BLaER1 (cell line): ENCODE data around the gene FOXE1.

Experiments
- H3K27ac ChIP-seq: shearing (Covaris generic); formaldehyde crosslinking; 2 replicates; pipeline ENCODE4 v1.8.1; 2022
- H3K27me3 ChIP-seq: shearing (Covaris generic); formaldehyde crosslinking; 2 replicates; pipeline ENCODE4 v1.8.1; 2022
- H3K36me3 ChIP-seq: shearing (Covaris generic); formaldehyde crosslinking; 2 replicates; pipeline ENCODE4 v1.8.1; 2022
- H3K4me1 ChIP-seq: shearing (Covaris generic); formaldehyde crosslinking; 2 replicates; pipeline ENCODE4 v1.8.1; 2022
- H3K4me2 ChIP-seq: shearing (Covaris generic); formaldehyde crosslinking; 2 replicates; pipeline ENCODE4 v1.8.1; 2022
- H3K4me3 ChIP-seq: shearing (Covaris generic); formaldehyde crosslinking; 2 replicates; pipeline ENCODE4 v1.8.1; 2022
- H3K9ac ChIP-seq: shearing (Covaris generic); formaldehyde crosslinking; 2 replicates; pipeline ENCODE4 v1.8.1; 2022
- H3K9me3 ChIP-seq: shearing (Covaris generic); formaldehyde crosslinking; 2 replicates; pipeline ENCODE4 v1.8.1; 2022
- H4K20me1 ChIP-seq: shearing (Covaris generic); formaldehyde crosslinking; 2 replicates; pipeline ENCODE4 v1.8.1; 2022
- Cebpa-rat ChIP-seq: shearing (Covaris generic); IDR thresholded peaks from 2 replicates; pipeline ENCODE4 v1.8.1; 2022

Gene FOXE1

GRCh38 chr9:97847474-97848214 lies 5.4 kb upstream of the FOXE1 start:
- no peak overlapping the region for H3K4me3 ChIP-seq
- H4K20me1 ChIP-seq = no peaks in the 10 kb centered on the region
- H3K9ac ChIP-seq = no peak overlapping the region
- H3K27ac ChIP-seq = no peak overlapping the region
- peaks cover 40% of the 10 kb centered on the region for H3K9me3 ChIP-seq
- H3K4me2 ChIP-seq = no peak overlapping the region
- H3K4me1 ChIP-seq = no peaks in the 10 kb centered on the region
- H3K36me3 ChIP-seq = no peaks in the 10 kb centered on the region
- peaks cover 57% of the 10 kb centered on the region for H3K27me3 ChIP-seq
- TF ChIP-seq Cebpa-rat = no peak

GRCh38 chr9:97848215-97848479 lies 4.9 kb upstream of the FOXE1 start:
- Histone ChIP-seq H3K4me1 (no peaks in the 10 kb centered on the region), H3K9me3 (peaks cover 45% of the 10 kb centered on the region), H3K27ac (no peak overlapping the region), H3K4me2 (no peak overlapping the region), H3K4me3 (no peak overlapping the region), H3K9ac (no peak overlapping the region), H4K20me1 (no peaks in the 10 kb centered on the region), H3K36me3 (no peaks in the 10 kb centered on the region), H3K27me3 (peaks cover 62% of the 10 kb centered on the region)
- TF ChIP-seq Cebpa-rat = no peak

GRCh38 chr9:97848480-97849237 lies 4.4 kb upstream of the FOXE1 start:
- H3K4me2 ChIP-seq = no peak overlapping the region
- no peaks in the 10 kb centered on the region for H3K36me3 ChIP-seq
- TF ChIP-seq Cebpa-rat = no peak
- H4K20me1 ChIP-seq = no peaks in the 10 kb centered on the region
- H3K27ac ChIP-seq = no peak overlapping the region
- no peak overlapping the region for H3K9ac ChIP-seq
- H3K4me1 ChIP-seq = no peaks in the 10 kb centered on the region
- H3K9me3 ChIP-seq = peaks cover 50% of the 10 kb centered on the region
- no peak overlapping the region for H3K4me3 ChIP-seq
- peaks cover 67% of the 10 kb centered on the region for H3K27me3 ChIP-seq

DNA sequence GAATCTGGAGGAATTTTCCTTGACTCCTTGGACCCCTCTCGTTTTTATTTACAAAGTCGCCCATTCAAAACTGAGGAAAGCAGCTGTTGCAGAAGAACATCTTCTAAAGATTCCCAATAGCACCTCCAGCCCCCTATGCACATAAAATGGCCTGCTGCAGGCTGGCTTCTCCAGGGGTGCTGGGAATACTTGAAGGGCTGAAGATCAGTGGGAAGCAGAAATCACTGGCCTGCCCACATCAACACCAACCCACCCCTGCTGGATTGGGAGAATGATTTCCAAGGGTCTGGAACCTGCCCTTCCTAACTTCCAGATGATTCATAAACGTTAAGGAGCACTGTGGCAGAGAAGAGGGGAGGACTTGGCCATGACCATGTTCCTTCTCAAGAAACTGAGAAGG lies 3.0 kb upstream of the FOXE1 start:
- H3K27me3 ChIP-seq = peaks cover 80% of the 10 kb centered on the region
- no peaks in the 10 kb centered on the region for H4K20me1 ChIP-seq
- no peak for TF ChIP-seq Cebpa-rat
- H3K4me1 ChIP-seq = no peaks in the 10 kb centered on the region
- H3K27ac ChIP-seq = no peak overlapping the region
- H3K4me3 ChIP-seq = no peak overlapping the region
- H3K9me3 ChIP-seq = peaks cover 63% of the 10 kb centered on the region
- H3K36me3 ChIP-seq = 0 out of 2 replicates have a peak, but pooled peaks cover 4% of the 10 kb centered on the region
- no peak overlapping the region for H3K9ac ChIP-seq
- no peak overlapping the region for H3K4me2 ChIP-seq

- H3K9ac ChIP-seq = no peak overlapping the region
- H3K4me2 ChIP-seq = no peak overlapping the region
- no peaks in the 10 kb centered on the region for H4K20me1 ChIP-seq
- H3K27me3 ChIP-seq = peaks cover 89% of the 10 kb centered on the region
- H3K9me3 ChIP-seq = peaks cover 72% of the 10 kb centered on the region
- H3K4me3 ChIP-seq = no peak overlapping the region
- no peak overlapping the region for H3K27ac ChIP-seq
- H3K4me1 ChIP-seq = no peaks in the 10 kb centered on the region
- TF ChIP-seq Cebpa-rat = no peak
- 0 out of 2 replicates have a peak, but pooled peaks cover 4% of the 10 kb centered on the region for H3K36me3 ChIP-seq
Measured at GRCh38 chr9:97850746-97851445, 2.1 kb upstream of the FOXE1 start.

- Histone ChIP-seq H4K20me1 (no peaks in the 10 kb centered on the region), H3K4me1 (no peaks in the 10 kb centered on the region), H3K36me3 (0 out of 2 replicates have a peak, but pooled peaks cover 4% of the 10 kb centered on the region), H3K4me3 (no peak overlapping the region), H3K27ac (no peak overlapping the region), H3K27me3 (peaks cover 90% of the 10 kb centered on the region), H3K9me3 (peaks cover 73% of the 10 kb centered on the region), H3K4me2 (no peak overlapping the region), H3K9ac (no peak overlapping the region)
- no peak for TF ChIP-seq Cebpa-rat
Measured at GRCh38 chr9:97851446-97851883, 1.6 kb upstream of the FOXE1 start.

- Histone ChIP-seq H3K9ac (no peak overlapping the region), H4K20me1 (no peaks in the 10 kb centered on the region), H3K27ac (no peak overlapping the region), H3K36me3 (0 out of 2 replicates have a peak, but pooled peaks cover 4% of the 10 kb centered on the region), H3K4me3 (no peak overlapping the region), H3K4me2 (no peak overlapping the region), H3K27me3 (peaks cover 95% of the 10 kb centered on the region), H3K9me3 (peaks cover 74% of the 10 kb centered on the region), H3K4me1 (no peaks in the 10 kb centered on the region)
- TF ChIP-seq Cebpa-rat = no peak
Measured at GRCh38 chr9:97852001-97852398, 1.0 kb upstream of the FOXE1 start.

DNA sequence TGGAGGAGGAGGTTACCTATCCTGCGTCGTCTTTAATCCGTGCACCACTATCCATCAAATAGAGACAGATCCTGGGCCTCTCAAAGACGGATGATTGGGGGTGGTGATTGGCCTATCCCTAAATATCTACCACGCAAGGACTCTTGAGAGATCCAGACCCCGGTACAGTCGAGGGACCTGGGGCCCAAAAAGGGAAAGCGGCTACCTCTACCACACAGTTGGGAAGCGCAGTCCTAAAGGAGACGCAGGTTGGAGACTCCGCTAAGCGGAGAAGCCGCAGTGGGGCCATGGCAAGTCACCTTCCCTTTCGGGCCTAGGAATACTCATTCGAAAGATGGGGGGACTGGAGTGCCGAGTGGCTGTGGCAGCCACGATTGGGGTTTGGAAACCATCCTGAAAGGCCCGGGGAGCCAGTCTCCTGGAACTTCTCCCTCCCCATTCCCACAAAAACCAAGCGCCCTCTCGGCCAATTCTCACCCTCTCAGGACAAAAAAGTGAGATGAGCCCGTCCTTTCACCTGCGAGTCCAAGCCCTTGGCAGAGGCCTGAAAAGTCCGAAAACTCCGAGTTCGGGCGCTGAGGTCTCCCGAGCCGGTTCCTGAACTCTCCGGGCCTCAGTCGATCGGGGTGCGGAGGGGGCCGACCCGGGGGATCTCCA lies 499 bp upstream of the FOXE1 start:
- Histone ChIP-seq H3K4me1 (no peaks in the 10 kb centered on the region), H3K36me3 (0 out of 2 replicates have a peak, but pooled peaks cover 4% of the 10 kb centered on the region), H3K27ac (no peak overlapping the region), H3K9ac (no peak overlapping the region), H3K9me3 (peaks cover 80% of the 10 kb centered on the region), H4K20me1 (no peaks in the 10 kb centered on the region), H3K27me3 (peaks cover 97% of the 10 kb centered on the region), H3K4me3 (no peak overlapping the region), H3K4me2 (no peak overlapping the region)
- TF ChIP-seq Cebpa-rat = no peak

DNA sequence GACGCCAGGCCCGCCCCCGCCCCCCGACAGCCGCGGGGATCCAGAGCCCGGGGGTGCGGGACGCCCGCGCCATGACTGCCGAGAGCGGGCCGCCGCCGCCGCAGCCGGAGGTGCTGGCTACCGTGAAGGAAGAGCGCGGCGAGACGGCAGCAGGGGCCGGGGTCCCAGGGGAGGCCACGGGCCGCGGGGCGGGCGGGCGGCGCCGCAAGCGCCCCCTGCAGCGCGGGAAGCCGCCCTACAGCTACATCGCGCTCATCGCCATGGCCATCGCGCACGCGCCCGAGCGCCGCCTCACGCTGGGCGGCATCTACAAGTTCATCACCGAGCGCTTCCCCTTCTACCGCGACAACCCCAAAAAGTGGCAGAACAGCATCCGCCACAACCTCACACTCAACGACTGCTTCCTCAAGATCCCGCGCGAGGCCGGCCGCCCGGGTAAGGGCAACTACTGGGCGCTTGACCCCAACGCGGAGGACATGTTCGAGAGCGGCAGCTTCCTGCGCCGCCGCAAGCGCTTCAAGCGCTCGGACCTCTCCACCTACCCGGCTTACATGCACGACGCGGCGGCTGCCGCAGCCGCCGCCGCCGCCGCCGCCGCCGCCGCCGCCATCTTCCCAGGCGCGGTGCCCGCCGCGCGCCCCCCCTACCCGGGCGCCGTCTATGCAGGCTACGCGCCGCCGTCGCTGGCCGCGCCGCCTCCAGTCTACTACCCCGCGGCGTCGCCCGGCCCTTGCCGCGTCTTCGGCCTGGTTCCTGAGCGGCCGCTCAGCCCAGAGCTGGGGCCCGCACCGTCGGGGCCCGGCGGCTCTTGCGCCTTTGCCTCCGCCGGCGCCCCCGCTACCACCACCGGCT lies 1.0 kb downstream of the FOXE1 start:
- Histone ChIP-seq H3K4me3 (peak overlapping the region; percentile 49), H3K9ac (no peak overlapping the region), H3K27ac (no peak overlapping the region), H3K4me2 (no peak overlapping the region), H3K27me3 (peaks cover 99% of the 10 kb centered on the region), H3K4me1 (no peaks in the 10 kb centered on the region), H3K9me3 (peaks cover 74% of the 10 kb centered on the region), H4K20me1 (no peaks in the 10 kb centered on the region), H3K36me3 (0 out of 2 replicates have a peak, but pooled peaks cover 4% of the 10 kb centered on the region)
- TF ChIP-seq Cebpa-rat = no peak
